ENCODE measurements around the gene ATP10D. TPM values are rescaled to one million over a fixed set of nuclear protein-coding genes. Genes with fewer than 3 reads are reported as not detected.

ATP10D gene
- total RNA-seq, 2 experiments from 2014 or later, result 4.1 to 4.7 TPM

DNA sequence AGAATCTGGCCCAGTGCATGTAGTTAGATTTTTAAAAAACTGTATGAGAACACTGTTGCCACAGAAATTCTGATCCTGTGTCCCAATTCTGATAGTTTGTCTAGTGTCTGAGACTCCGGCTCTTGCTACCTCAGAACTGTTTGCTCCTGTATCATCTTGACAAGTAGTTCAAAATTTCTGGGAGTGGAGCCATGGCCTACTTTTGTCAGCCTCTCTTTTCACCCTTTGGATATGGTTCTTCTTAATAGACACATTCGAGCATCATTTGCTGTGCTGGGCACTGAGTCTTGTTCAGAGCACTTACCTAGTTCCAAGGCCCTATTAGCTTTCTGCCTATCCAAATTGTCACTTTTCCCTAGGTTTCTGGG lies 46.9 kb downstream of the ATP10D start:
- POLR2A ChIA-PET, result interaction anchor here (1.0 kb wide), 1 partner anchor 9 kb away, joined by 3 read pairs; no protein-coding TSS in a partner anchor
- H3K4me1 Mint-ChIP-seq (ENCODE audit: low read depth), result peaks cover 58% of the 10 kb centered on the region

DNA sequence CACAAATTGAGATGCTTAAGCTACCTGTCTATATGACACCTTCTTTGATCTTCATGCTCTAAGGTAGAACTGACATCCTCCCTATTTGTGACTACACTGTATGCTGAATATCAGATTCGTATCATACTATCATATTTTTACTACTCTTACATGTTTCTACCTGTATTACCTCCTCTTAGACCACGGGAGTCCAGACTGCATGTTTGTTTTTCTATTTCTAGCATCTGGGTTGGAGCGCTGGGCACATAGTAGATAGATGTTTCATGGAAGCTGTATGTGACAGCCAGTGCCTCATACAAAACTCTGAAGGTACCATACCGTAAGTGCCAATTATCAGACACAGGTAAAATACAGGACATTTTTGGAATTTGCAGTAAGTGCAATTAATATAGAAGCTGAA lies 47.6 kb downstream of the ATP10D start:
- peaks cover 12% of the 10 kb centered on the region for H3K9me3 Mint-ChIP-seq
- H3K4me3 Mint-ChIP-seq, result no peak overlapping the region
- ATAC-seq (no peak), DNase-seq (no peak)
- ChIA-PET POLR2A (no interaction called here), CTCF (no interaction called here)
- no peaks in the 10 kb centered on the region for H3K27me3 Mint-ChIP-seq
- TF ChIP-seq, protein P1, sequence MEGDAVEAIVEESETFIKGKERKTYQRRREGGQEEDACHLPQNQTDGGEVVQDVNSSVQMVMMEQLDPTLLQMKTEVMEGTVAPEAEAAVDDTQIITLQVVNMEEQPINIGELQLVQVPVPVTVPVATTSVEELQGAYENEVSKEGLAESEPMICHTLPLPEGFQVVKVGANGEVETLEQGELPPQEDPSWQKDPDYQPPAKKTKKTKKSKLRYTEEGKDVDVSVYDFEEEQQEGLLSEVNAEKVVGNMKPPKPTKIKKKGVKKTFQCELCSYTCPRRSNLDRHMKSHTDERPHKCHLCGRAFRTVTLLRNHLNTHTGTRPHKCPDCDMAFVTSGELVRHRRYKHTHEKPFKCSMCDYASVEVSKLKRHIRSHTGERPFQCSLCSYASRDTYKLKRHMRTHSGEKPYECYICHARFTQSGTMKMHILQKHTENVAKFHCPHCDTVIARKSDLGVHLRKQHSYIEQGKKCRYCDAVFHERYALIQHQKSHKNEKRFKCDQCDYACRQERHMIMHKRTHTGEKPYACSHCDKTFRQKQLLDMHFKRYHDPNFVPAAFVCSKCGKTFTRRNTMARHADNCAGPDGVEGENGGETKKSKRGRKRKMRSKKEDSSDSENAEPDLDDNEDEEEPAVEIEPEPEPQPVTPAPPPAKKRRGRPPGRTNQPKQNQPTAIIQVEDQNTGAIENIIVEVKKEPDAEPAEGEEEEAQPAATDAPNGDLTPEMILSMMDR (IDR thresholded peaks at IDR 0.05), result no peak
- peaks cover 58% of the 10 kb centered on the region for H3K4me1 Mint-ChIP-seq (ENCODE audit: low read depth)
- H3K27ac Mint-ChIP-seq, result peak overlapping the region; percentile 64
- intact Hi-C loops (cut with micrococcal nuclease), result loop anchor here (5.0 kb wide), 1 partner anchor 45 kb away; the partner anchor contains the start of gene ATP10D
- H3K36me3 Mint-ChIP-seq (ENCODE audit: low read depth), result peaks cover 33% of the 10 kb centered on the region

More for the DNA sequence above, 46.9 kb downstream of the ATP10D start:
- peaks cover 32% of the 10 kb centered on the region for H3K36me3 Mint-ChIP-seq (ENCODE audit: low read depth)
- peaks cover 12% of the 10 kb centered on the region for H3K9me3 Mint-ChIP-seq
- no peaks in the 10 kb centered on the region for H3K27me3 Mint-ChIP-seq
- ATAC-seq (peak; percentile 7), DNase-seq (no peak)
- peak overlapping the region; percentile 64 for H3K27ac Mint-ChIP-seq
- intact Hi-C loops (cut with micrococcal nuclease), result loop anchor here (5.0 kb wide), 1 partner anchor 45 kb away; the partner anchor contains the start of gene ATP10D
- CTCF ChIA-PET, result interaction anchor here (0.8 to 1.0 kb wide), 3 partner anchors 32 to 69 kb away, joined by 3 read pairs; partner anchors contain the start of gene COMMD8
- peak overlapping the region; percentile 0 for H3K4me3 Mint-ChIP-seq
- TF ChIP-seq, protein P1 (IDR thresholded peaks at IDR 0.05), result no peak

DNA sequence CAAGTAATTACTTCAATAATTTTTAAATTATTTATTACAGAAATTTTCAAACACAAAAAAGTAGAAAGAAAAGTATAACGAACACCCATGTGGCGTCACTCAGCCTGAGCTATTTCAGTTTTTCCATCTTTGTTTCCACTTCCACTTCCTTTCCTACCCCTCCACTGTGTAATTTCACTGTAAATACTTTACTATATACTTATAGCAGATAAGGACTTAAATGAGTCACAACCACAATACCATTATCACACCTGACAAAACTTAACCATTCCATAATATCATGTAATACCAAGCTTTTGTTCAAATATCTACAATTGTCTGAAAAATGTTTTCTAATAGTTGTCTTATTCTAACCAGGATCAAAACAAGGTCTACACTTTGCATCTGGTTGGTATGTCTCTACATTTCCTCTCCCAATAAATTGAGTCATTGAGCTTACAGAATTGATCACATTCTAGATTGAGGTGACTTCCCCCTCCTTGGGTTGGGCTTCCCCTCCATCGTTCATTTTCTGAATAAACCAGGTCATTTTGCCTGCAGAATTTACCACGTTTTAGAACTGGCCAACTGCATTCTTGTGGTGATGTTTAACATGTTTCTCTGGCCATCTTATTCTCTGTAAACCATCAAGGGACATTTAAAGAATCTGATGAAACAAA lies 48.7 kb downstream of the ATP10D start:
- peak; percentile 57 for ATAC-seq
- Mint-ChIP-seq H3K9me3 (peaks cover 11% of the 10 kb centered on the region), H3K4me1 (ENCODE audit: low read depth) (peaks cover 54% of the 10 kb centered on the region), H3K4me3 (no peak overlapping the region), H3K36me3 (ENCODE audit: low read depth) (peaks cover 28% of the 10 kb centered on the region), H3K27me3 (no peaks in the 10 kb centered on the region), H3K27ac (peak overlapping the region; percentile 60)
- POLR2A ChIA-PET, result interaction anchor here (0.6 kb wide), 1 partner anchor 50 kb away, joined by 3 read pairs; no protein-coding TSS in a partner anchor
- TF ChIP-seq, protein P1 (IDR thresholded peaks at IDR 0.05), result no peak
- DNase-seq, result peak; percentile 45
- intact Hi-C loops (cut with micrococcal nuclease), result loop anchor here (5.0 kb wide), 1 partner anchor 47 kb away; the partner anchor contains the start of gene ATP10D
- CTCF ChIA-PET, result no interaction called here

DNA sequence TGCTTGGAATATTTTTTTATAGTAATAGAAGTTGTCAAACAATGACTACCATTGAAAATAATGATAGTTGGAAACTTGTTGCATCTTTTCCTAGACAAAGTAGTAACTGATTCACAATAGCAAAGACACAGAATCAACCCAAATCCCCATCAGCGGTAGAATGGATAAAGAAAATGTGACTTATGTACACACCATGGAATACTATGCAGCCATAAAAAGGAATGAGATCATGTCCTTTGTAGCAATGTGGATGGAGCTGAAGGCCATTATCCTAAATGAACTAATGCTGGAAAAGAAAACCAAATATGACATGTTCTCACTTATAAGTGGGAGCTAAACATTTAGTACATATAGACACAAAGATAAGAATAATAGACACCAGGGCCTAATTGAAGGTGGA lies 49.7 kb downstream of the ATP10D start:
- ChIA-PET CTCF (interaction anchor here (0.7 kb wide), 1 partner anchor 10 kb away, joined by 3 read pairs; no protein-coding TSS in a partner anchor), POLR2A (no interaction called here)
- Mint-ChIP-seq H3K27ac (no peak overlapping the region), H3K4me1 (ENCODE audit: low read depth) (peaks cover 52% of the 10 kb centered on the region), H3K4me3 (no peak overlapping the region), H3K9me3 (peaks cover 4% of the 10 kb centered on the region), H3K27me3 (no peaks in the 10 kb centered on the region), H3K36me3 (ENCODE audit: low read depth) (peaks cover 19% of the 10 kb centered on the region)
- intact Hi-C loops (cut with micrococcal nuclease), result loop anchor here (5.0 kb wide), 1 partner anchor 47 kb away; the partner anchor contains the start of gene ATP10D
- TF ChIP-seq, protein P1 (IDR thresholded peaks at IDR 0.05), result no peak
- ATAC-seq (no peak), DNase-seq (no peak)

DNA sequence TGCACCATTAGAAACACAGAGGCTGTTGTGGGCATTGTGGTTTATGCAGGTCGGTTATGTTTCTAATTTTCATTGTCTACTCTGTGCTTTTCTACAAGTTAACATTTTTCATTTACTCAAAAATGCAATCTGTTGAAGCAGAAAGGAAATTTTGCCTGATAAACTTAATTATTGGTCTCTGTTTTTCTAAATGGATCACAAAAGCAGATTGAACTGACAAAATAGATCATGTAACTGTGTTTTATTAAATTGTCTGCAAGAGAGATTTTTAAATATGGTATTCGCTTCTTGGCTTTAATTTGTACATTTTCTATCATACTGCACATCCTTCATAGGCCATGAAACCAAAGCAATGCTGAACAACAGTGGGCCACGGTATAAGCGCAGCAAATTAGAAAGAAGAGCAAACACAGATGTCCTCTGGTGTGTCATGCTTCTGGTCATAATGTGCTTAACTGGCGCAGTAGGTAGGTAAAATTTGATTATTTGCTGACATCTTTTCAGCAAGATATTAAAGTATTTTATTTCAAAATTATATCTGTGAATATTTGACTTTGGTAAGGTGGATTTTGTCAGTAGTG lies 50.6 kb downstream of the ATP10D start:
- POLR2A ChIA-PET, result no interaction called here
- H3K4me3 Mint-ChIP-seq, result no peak overlapping the region
- intact Hi-C loops (cut with micrococcal nuclease), result no loop called here
- H3K27me3 Mint-ChIP-seq, result no peaks in the 10 kb centered on the region
- CTCF ChIA-PET, result no interaction called here
- no peak for DNase-seq
- no peak for ATAC-seq
- peaks cover 46% of the 10 kb centered on the region for H3K4me1 Mint-ChIP-seq (ENCODE audit: low read depth)
- H3K27ac Mint-ChIP-seq, result no peak overlapping the region
- peaks cover 3% of the 10 kb centered on the region for H3K9me3 Mint-ChIP-seq
- peaks cover 14% of the 10 kb centered on the region for H3K36me3 Mint-ChIP-seq (ENCODE audit: low read depth)
- TF ChIP-seq, protein P1 (IDR thresholded peaks at IDR 0.05), result no peak

Data from activated CD8-positive, alpha-beta T cell treated with anti-CD3 and anti-CD28 coated beads for 36 hours (primary cell).